Stimulated activated CD8-positive, alpha-beta memory T cell treated with anti-CD3 and anti-CD28 coated beads, Interleukin-12 subunit alpha, Interleukin-12 subunit beta, amount 100 ng/mL, for 4 hours (primary cell): ENCODE results near the gene WASHC3.

Experiments
- DNase-seq: peaks from one replicate; pipeline ENCODE4 v3.0.0-alpha.2; 2020; ENCODE audit warnings: low read depth

Gene WASHC3

GRCh38 chr12:101967506-101967905 lies 94.3 kb downstream of the WASHC3 start:
- no peak for DNase-seq

- DNase-seq: no peak
Measured at GRCh38 chr12:101966496-101966895, 95.3 kb downstream of the WASHC3 start.

DNA sequence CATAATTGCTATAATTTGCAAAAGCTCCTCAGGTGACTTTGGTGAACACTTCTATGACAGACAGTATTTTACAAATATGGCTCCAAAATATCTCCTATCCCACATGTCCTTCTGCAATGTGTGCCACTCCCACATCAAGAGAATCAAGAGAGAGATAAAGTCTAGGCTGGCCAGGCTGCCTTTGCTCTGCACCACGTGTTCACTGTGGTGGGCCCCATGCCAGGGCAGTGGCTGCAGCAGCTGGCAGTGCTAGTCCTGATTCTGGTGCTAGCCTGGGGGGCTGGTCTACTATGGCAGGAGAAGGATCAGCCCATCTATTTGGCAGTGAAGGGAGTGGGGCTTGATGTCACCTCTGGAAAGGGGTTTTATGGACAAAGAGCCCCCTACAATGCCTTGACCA lies 98.1 kb downstream of the WASHC3 start:
- DNase-seq: no peak
